ACC112 (cell line): ENCODE data around the gene PCDHGB2.
A peak's percentile ranks its signal among the peaks of the same experiment; 100 is the strongest.
"Not testable (repeated sequence)": the region's sequence is repeated elsewhere in the genome, so short reads cannot be mapped to it uniquely, and the experiment has no call there.

ENCODE experiments used
- H2AFZ ChIP-seq: fragments of 200-600 bp; sonication (generic); one replicate; pipeline ENCODE4 v1.6.0; 2017; ENCODE audit warnings: antibody characterized with exemption, low read length; ENCODE audit not compliant: unreplicated experiment
- H3K27ac ChIP-seq: fragments of 200-600 bp; sonication (generic); 2 replicates; pipeline ENCODE4 v1.5.1; 2014; ENCODE audit warnings: low read depth, mild to moderate bottlenecking, antibody characterized with exemption, low read length, moderate library complexity
- H3K27me3 ChIP-seq: fragments of 200-600 bp; sonication (generic); 2 replicates; pipeline ENCODE4 v1.6.1; 2014; ENCODE audit warnings: mild to moderate bottlenecking, antibody characterized with exemption, low read length, moderate library complexity, mixed read lengths; ENCODE audit not compliant: insufficient read depth
- H3K36me3 ChIP-seq: fragments of 200-600 bp; sonication (generic); 2 replicates; pipeline ENCODE4 v1.6.1; 2016; ENCODE audit warnings: mild to moderate bottlenecking, antibody characterized with exemption, low read length, moderate library complexity, mixed read lengths; ENCODE audit not compliant: insufficient read depth
- H3K4me1 ChIP-seq: fragments of 200-600 bp; sonication (generic); one replicate; pipeline ENCODE4 v1.6.1; 2016; ENCODE audit warnings: low read length, mixed read lengths; ENCODE audit not compliant: insufficient read depth, unreplicated experiment, control insufficient read depth
- H3K4me3 ChIP-seq: fragments of 200-600 bp; sonication (generic); 2 replicates; pipeline ENCODE4 v1.5.1; 2014; ENCODE audit warnings: mild to moderate bottlenecking, low read depth, low read length
- H3K79me2 ChIP-seq: fragments of 200-600 bp; sonication (generic); one replicate; pipeline ENCODE4 v1.6.0; 2016; ENCODE audit warnings: low read length; ENCODE audit not compliant: control insufficient read depth, unreplicated experiment, insufficient read depth

The PCDHGB2 gene

GRCh38 chr5:141359790-141360426 lies at the start of gene PCDHGB2:
Gene PCDHGB2, plus strand, starts transcription at chr5:141359994. Its CDS starts 142 bp downstream, at chr5:141360136.
- Histone ChIP-seq H3K27ac (no peak within 1 kb of the TSS), H3K4me1 (no peaks in the 10 kb centered on the region), H2AFZ (no peak within 1 kb of the TSS), H3K4me3 (no peak within 1 kb of the TSS), H3K36me3 (no peaks in the 10 kb centered on the region), H3K79me2 (no peaks in the 10 kb centered on the region), H3K27me3 (peaks cover 91% of the 10 kb centered on the region)

GRCh38 chr5:141313711-141314110 lies 46.1 kb upstream of the PCDHGB2 start:
- peaks cover 55% of the 10 kb centered on the region for H3K79me2 ChIP-seq
- no peak overlapping the region for H3K4me3 ChIP-seq
- no peak overlapping the region for H3K27ac ChIP-seq
- no peaks in the 10 kb centered on the region for H3K27me3 ChIP-seq
- no peak overlapping the region for H2AFZ ChIP-seq
- H3K4me1 ChIP-seq, result peaks cover 6% of the 10 kb centered on the region
- H3K36me3 ChIP-seq, result peaks cover 41% of the 10 kb centered on the region

GRCh38 chr5:141316963-141317362 lies 42.8 kb upstream of the PCDHGB2 start:
- H3K4me3 ChIP-seq, H3K27me3 ChIP-seq, H2AFZ ChIP-seq, H3K27ac ChIP-seq, H3K4me1 ChIP-seq: not testable (repeated sequence)
- Histone ChIP-seq H3K36me3 (peaks cover 53% of the 10 kb centered on the region), H3K79me2 (peaks cover 58% of the 10 kb centered on the region)

DNA sequence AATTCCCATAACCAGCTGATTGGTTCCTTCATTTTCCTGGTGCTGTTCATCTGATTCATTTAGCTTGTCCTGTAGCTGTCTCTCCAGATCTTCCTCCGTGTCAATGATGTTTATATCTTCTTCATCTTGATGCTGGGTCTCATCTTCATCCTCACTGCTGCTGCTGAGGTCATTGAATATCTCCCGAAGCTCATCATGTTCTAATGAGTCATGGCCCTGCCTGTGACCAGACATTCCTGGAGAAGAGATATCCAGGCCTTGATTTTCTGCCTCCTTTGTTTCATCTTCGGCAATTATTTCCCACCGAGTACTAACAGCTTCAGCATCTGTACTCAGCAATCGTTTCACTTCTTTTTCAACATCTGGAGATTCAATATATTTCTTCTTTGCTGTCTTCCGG lies 40.6 kb upstream of the PCDHGB2 start:
- Histone ChIP-seq H2AFZ (no peak overlapping the region), H3K4me1 (no peaks in the 10 kb centered on the region), H3K27ac (no peak overlapping the region), H3K36me3 (peaks cover 43% of the 10 kb centered on the region), H3K27me3 (no peaks in the 10 kb centered on the region), H3K79me2 (peaks cover 45% of the 10 kb centered on the region), H3K4me3 (peak overlapping the region; percentile 89)

DNA sequence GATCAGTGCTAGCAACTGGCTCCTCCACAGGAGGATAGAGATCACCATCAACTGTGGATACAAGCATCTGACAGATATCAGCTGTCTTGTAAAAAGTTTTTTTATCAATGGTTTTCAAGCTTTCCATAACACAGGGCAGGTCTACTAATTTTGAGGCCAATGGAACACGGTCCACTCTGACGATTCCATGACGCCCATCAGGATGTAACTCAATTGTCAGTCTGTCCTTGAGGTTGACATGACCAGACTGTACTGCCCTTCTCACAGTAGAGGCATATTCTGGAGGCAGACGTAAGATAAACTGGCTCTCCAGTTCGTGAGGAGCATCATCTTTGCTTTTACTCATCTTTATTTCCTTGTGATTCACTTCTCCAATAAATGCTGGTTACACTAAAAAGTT lies 40.1 kb upstream of the PCDHGB2 start:
- H3K4me3 ChIP-seq, result peak overlapping the region; percentile 89
- peaks cover 44% of the 10 kb centered on the region for H3K79me2 ChIP-seq
- peak overlapping the region; percentile 94; the same call in 1 of the 2 replicates for H3K27ac ChIP-seq
- H3K36me3 ChIP-seq, result peaks cover 42% of the 10 kb centered on the region
- no peak overlapping the region for H2AFZ ChIP-seq
- no peaks in the 10 kb centered on the region for H3K27me3 ChIP-seq
- H3K4me1 ChIP-seq, result no peaks in the 10 kb centered on the region

DNA sequence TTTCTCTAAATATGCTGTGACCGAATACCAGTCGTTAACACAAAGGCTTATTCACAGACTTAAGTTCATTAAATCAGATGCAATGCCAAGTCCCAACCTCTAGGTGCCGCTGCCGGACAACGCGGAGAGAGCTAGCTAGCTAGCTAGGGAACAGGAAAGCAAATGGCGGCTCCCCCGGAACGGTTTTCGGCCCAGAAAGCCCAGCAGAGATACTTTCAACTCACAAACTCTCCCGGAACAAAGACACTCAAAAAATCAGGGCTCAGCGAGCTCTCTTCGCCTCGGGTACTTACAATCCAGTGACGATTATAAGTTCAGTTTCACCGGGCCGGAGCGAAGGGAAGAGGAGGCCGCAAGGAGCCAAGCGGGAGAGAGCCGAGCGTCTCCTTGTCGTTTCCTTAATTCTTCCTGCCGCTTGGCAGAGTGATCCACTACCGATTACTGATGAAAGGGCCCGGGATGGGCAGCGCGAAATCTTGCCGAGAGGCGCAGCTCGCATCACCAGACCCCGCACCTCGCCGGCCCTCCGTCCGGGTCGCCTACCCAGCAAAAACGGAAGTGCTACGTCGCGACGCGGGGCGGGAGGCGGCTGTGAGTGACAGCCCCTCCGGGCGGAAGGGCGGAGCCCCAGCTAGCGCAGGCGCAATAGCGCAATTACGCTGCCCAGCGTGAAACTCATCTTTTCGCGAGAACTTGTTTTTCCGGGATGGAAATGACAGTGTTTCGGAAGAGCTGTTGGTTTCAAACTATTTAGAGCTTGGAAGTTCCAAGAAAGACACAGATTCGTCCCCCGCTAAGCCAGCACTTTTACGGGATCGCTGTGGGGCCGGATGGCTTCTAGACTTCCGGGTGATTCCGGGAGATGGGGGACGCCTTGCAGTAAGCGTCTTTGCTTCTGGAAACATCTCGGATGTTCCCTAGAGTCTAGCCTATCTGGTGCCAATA lies 39.3 kb upstream of the PCDHGB2 start, which contains the start of gene TAF7:
TAF7 (minus strand) TSS at position 560 of the 945 bp plus-strand sequence. CDS start 740 bp downstream, outside the sequence.
- peak within 1 kb of the TSS; percentile 89 for H3K4me3 ChIP-seq
- H2AFZ ChIP-seq, result peak within 1 kb of the TSS; percentile 79
- no peaks in the 10 kb centered on the region for H3K27me3 ChIP-seq
- peaks cover 37% of the 10 kb centered on the region for H3K79me2 ChIP-seq
- H3K4me1 ChIP-seq, result no peaks in the 10 kb centered on the region
- H3K27ac ChIP-seq, result peak within 1 kb of the TSS; percentile 94
- peaks cover 39% of the 10 kb centered on the region for H3K36me3 ChIP-seq

DNA sequence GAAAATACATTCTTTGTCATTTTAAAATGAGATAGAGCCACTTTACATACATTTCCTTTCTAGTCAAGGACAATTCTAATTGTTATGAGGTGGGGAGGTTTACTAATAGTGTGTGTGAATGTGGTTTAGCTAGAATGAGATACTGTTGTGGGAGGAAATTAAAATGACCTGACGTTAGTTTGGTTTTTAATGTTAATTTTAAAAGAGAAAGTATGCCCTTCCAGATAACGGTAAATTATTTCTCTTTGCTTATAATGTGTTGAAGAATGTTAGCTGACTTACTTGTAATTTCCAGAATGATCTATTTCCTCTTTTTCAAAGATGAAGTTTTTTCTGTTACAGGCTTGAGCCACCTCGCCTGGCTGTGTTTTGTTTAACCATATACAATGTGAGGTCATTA lies 37.5 kb upstream of the PCDHGB2 start:
- Histone ChIP-seq H2AFZ (no peak overlapping the region), H3K36me3 (peaks cover 24% of the 10 kb centered on the region), H3K79me2 (peaks cover 25% of the 10 kb centered on the region), H3K27me3 (0 out of 2 replicates have a peak, but pooled peaks cover under 1% of the 10 kb centered on the region), H3K4me1 (no peaks in the 10 kb centered on the region), H3K4me3 (no peak overlapping the region), H3K27ac (no peak overlapping the region)

DNA sequence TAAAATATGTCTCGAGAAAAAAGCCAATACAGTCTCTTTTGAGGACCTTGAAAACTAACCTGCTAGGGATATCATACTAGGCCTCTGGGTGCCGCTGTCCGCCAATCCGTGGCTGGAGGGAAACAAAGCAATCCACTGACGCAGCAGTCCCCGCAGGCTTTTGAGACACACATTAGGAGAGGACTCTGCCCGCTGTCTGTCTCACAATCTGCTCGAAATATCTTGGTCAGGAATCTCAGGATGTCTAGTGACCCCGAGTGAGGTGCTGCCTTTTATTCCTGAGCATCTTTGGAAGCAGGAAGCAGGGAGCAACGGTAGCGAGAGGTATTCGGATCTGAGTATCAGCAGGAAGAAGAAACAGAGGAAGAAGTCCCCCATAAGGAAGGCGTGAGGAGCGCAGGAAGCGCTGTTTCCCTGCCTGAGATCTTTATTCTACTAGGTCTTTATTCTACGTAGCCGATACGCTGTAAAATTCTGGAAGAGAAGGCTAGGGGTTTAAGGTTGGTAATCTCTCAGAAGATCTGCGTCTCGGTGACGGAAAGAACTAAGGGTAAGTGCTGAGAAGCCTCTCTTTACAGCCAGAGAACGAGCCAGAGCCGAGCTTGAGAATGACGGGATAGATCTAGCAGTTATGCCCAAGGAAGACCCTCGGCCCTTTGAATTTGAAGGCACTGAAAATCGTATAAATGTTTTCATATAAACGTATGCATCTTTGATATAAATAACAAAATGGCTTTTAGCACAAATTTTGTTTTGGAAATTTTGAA lies 33.5 kb upstream of the PCDHGB2 start:
- Histone ChIP-seq H2AFZ (peak overlapping the region; percentile 60), H3K27me3 (peaks cover 31% of the 10 kb centered on the region), H3K79me2 (no peaks in the 10 kb centered on the region), H3K27ac (no peak overlapping the region), H3K36me3 (no peaks in the 10 kb centered on the region), H3K4me3 (peak overlapping the region; percentile 69), H3K4me1 (peaks cover 5% of the 10 kb centered on the region)

DNA sequence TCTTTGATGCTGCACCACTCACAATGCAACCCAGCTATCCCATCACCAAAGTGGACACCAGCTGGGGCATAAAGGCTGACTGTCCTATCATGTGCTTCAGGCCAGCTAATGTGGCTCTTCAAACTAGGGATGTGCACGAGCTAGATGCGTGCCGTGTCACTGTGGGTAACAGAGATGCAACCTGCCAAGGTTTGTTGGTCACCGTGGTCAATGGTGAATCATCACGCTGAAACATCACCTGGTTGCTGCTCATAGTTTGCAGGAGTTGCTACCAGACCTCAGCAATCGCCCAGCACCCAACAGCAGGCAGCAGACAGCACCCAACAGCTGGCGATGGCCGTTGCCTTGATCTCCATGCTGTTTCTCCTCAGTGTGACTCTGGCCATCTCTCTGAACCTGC lies 31.6 kb upstream of the PCDHGB2 start:
- H2AFZ ChIP-seq, result no peak overlapping the region
- no peaks in the 10 kb centered on the region for H3K36me3 ChIP-seq
- H3K27ac ChIP-seq, result no peak overlapping the region
- H3K4me1 ChIP-seq, result peaks cover 5% of the 10 kb centered on the region
- no peak overlapping the region for H3K4me3 ChIP-seq
- no peaks in the 10 kb centered on the region for H3K79me2 ChIP-seq
- H3K27me3 ChIP-seq, result peaks cover 50% of the 10 kb centered on the region

DNA sequence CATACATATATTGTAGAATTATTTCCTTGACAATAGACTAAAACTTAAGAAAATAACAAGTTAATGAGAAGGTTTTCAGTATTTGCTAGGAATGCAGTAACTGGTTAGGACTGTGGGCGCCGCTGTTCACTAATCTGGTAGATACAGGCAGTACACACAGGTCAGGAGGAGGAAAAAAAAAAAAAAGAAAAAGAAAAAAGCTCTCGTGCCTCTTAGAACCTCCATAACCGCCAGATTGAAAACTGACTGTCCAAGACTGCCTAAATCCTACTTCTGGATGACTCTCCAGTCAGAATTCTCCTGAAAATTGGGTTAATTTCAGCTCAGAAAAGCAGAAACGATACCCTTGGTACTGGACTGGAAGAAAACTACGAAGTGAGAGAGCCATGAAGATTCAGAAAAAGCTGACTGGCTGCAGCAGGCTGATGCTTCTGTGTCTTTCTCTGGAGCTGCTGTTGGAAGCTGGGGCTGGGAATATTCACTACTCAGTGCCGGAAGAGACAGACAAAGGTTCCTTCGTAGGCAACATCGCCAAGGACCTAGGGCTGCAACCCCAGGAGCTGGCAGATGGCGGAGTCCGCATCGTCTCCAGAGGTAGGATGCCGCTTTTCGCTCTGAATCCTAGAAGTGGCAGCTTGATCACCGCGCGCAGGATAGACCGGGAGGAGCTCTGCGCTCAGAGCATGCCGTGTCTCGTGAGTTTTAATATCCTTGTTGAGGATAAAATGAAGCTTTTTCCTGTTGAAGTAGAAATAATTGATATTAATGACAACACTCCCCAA lies 29.3 kb upstream of the PCDHGB2 start, which contains the start of gene PCDHGA1:
PCDHGA1 (plus strand) TSS at position 216 of the 782 bp plus-strand sequence.
- Histone ChIP-seq H3K4me3 (peak within 1 kb of the TSS; percentile 77), H3K79me2 (no peaks in the 10 kb centered on the region), H3K27ac (no peak within 1 kb of the TSS), H3K27me3 (peaks cover 71% of the 10 kb centered on the region), H3K4me1 (peaks cover 5% of the 10 kb centered on the region), H3K36me3 (no peaks in the 10 kb centered on the region), H2AFZ (peak within 1 kb of the TSS; percentile 97)
